ENCODE measurements around the gene GNB1. TPM values are rescaled to one million over a fixed set of nuclear protein-coding genes. Genes with fewer than 3 reads are reported as not detected.
"Not testable (repeated sequence)": the region's sequence is repeated elsewhere in the genome, so short reads cannot be mapped to it uniquely, and the experiment has no call there.

GNB1 gene
- total and polyA plus RNA-seq, 8 donors, result 49.6 to 195 (median 125) TPM

- peaks cover 0 to 61% (median 12%) of the 10 kb centered on the region in 3 donors for H3K27me3 ChIP-seq
- 77 to 84% (median 81%) methylated on average over 21 to 24 of the region's 24 CpGs for WGBS, 5 donors
- H3K4me1 ChIP-seq, result peaks cover 1 to 3% (median 2%) of the 10 kb centered on the region in 4 donors
- no peak overlapping the region for H3K4me3 ChIP-seq
- DNase-seq, result no peak
- no peak overlapping the region for H3K27ac ChIP-seq
- intact Hi-C loops (cut with DNase I; ENCODE audit: low total_unique reads), result no loop called here
- H3K36me3 ChIP-seq, result no peaks in the 10 kb centered on the region
- no peaks in the 10 kb centered on the region for H3K9me3 ChIP-seq
- TF ChIP-seq POLR2A (IDR thresholded peaks at IDR 0.05), result no peak
- no peak for TF ChIP-seq EP300 (IDR thresholded peaks at IDR 0.05)
- no peak for TF ChIP-seq POLR2AphosphoS5 (IDR thresholded peaks at IDR 0.05)
- no peak for TF ChIP-seq CTCF (IDR thresholded peaks at IDR 0.05)
Observed at GRCh38 chr1:1938613-1939295, 47.9 kb upstream of the GNB1 start.

DNA sequence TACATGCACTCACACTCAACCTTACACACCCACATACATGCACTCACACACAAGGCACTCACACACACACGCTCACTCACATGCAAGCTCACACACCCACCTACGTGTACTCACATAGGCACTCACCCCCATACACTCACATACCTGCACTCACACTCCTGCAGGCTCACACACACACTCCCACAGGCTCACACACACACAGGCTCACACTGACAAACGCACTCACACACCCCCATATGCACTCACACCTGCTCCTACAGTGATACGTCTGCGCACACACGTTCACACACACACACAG lies 47.3 kb upstream of the GNB1 start:
- WGBS, 5 donors, result 74 to 78% (median 77%) methylated on average over 6 of the region's 6 CpGs
- Histone ChIP-seq H3K36me3 (no peaks in the 10 kb centered on the region), H3K27ac (no peak overlapping the region), H3K9me3 (no peaks in the 10 kb centered on the region), H3K4me3 (no peak overlapping the region), H3K27me3 (peaks cover 0 to 56% (median 7%) of the 10 kb centered on the region in 3 donors), H3K4me1 (no peaks in the 10 kb centered on the region)
- no peak for TF ChIP-seq POLR2AphosphoS5 (IDR thresholded peaks at IDR 0.05)
- TF ChIP-seq POLR2A (IDR thresholded peaks at IDR 0.05), result no peak
- intact Hi-C loops (cut with DNase I; ENCODE audit: low total_unique reads), result no loop called here
- DNase-seq, result no peak

- H3K4me3 ChIP-seq, result no peak overlapping the region
- intact Hi-C loops (cut with DNase I; ENCODE audit: low total_unique reads), result no loop called here
- H3K27ac ChIP-seq, result no peak overlapping the region
- TF ChIP-seq POLR2A (IDR thresholded peaks at IDR 0.05) (no peak), POLR2AphosphoS5 (IDR thresholded peaks at IDR 0.05) (no peak), EP300 (IDR thresholded peaks at IDR 0.05) (no peak), CTCF (IDR thresholded peaks at IDR 0.05) (no peak)
- peaks cover 0 to 51% (median 1%) of the 10 kb centered on the region in 3 donors for H3K27me3 ChIP-seq
- no peaks in the 10 kb centered on the region for H3K4me1 ChIP-seq
- no peaks in the 10 kb centered on the region for H3K9me3 ChIP-seq
- DNase-seq, result peak in 1 of 2 donors; percentile 1
- 70 to 75% (median 72%) methylated on average over 16 of the region's 16 CpGs for WGBS, 5 donors
- H3K36me3 ChIP-seq, result no peaks in the 10 kb centered on the region
Observed at GRCh38 chr1:1937549-1938275, 46.8 kb upstream of the GNB1 start.

DNA sequence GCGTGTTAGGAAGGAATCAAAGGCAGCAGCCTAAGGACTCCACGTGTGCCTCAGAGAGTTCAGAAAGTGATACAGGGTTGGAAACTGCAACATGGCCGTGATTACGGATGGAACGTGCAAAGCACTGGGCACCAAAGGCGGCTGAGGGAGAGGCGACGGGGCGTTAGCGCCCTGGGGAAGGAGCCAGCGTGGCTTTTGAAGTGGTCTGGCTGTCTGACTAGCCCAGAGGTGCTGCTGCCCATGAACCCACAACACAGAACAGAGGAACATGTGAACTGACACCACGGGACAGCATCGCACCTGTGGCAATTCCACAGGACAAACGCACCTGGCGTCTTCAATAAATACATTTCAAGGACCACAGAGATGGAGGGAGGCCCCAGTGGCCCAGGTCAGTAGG lies 46.2 kb upstream of the GNB1 start:
- 57 to 67% (median 66%) methylated on average over 15 of the region's 15 CpGs for WGBS, 5 donors
- intact Hi-C loops (cut with DNase I; ENCODE audit: low total_unique reads), result no loop called here
- no peak for DNase-seq
- Histone ChIP-seq H3K9me3 (no peaks in the 10 kb centered on the region), H3K36me3 (no peaks in the 10 kb centered on the region), H3K27ac (no peak overlapping the region), H3K4me3 (no peak overlapping the region), H3K4me1 (no peaks in the 10 kb centered on the region), H3K27me3 (peaks cover 0 to 44% (median 0%) of the 10 kb centered on the region in 3 donors)
- TF ChIP-seq POLR2A (IDR thresholded peaks at IDR 0.05), result no peak
- no peak for TF ChIP-seq CTCF (IDR thresholded peaks at IDR 0.05)
- no peak for TF ChIP-seq EP300 (IDR thresholded peaks at IDR 0.05)
- TF ChIP-seq POLR2AphosphoS5 (IDR thresholded peaks at IDR 0.05), result no peak

DNA sequence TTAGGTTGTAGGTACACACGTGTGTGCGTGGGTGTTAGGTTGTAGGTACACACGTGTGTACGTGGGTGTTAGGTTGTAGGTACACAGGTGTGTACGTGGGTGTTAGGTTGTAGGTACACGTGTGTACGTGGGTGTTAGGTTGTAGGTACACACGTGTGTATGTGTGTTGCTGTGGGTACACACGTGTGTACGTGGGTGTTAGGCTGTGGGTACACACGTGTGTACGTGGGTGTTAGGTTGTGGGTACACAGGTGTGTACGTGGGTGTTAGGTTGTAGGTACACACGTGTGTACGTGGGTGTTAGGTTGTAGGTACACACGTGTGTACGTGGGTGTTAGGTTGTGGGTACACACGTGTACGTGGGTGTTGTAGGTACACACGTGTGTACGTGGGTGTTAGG lies 44.0 kb upstream of the GNB1 start:
- DNase-seq; intact Hi-C loops (cut with DNase I; ENCODE audit: low total_unique reads): not testable (repeated sequence)
- WGBS, 5 donors, result 69 to 92% (median 74%) methylated on average over 4 to 21 of the region's 21 CpGs

More for the DNA sequence above, 44.0 kb upstream of the GNB1 start:
- H3K27me3 ChIP-seq, result peaks cover 0 to 28% (median 0%) of the 10 kb centered on the region in 3 donors
- not testable (repeated sequence) for H3K9me3 ChIP-seq, H3K36me3 ChIP-seq, H3K4me3 ChIP-seq, H3K27ac ChIP-seq, H3K4me1 ChIP-seq
